ENCODE measurements around the gene SYTL2. TPM values are rescaled to one million over a fixed set of nuclear protein-coding genes. Genes with fewer than 3 reads are reported as not detected.

Gene SYTL2
- total RNA-seq, 1 donor from 2014 or later = 17.4 TPM

- TF ChIP-seq, protein P1, sequence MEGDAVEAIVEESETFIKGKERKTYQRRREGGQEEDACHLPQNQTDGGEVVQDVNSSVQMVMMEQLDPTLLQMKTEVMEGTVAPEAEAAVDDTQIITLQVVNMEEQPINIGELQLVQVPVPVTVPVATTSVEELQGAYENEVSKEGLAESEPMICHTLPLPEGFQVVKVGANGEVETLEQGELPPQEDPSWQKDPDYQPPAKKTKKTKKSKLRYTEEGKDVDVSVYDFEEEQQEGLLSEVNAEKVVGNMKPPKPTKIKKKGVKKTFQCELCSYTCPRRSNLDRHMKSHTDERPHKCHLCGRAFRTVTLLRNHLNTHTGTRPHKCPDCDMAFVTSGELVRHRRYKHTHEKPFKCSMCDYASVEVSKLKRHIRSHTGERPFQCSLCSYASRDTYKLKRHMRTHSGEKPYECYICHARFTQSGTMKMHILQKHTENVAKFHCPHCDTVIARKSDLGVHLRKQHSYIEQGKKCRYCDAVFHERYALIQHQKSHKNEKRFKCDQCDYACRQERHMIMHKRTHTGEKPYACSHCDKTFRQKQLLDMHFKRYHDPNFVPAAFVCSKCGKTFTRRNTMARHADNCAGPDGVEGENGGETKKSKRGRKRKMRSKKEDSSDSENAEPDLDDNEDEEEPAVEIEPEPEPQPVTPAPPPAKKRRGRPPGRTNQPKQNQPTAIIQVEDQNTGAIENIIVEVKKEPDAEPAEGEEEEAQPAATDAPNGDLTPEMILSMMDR (IDR thresholded peaks at IDR 0.05) = no peak
- TF ChIP-seq POLR2A (IDR thresholded peaks at IDR 0.05) = no peak
- TF ChIP-seq POLR2AphosphoS5 (IDR thresholded peaks at IDR 0.05; ENCODE audit: insufficient read depth in 1 of 2, low read depth in 1 of 2) = no peak
- no peaks in the 10 kb centered on the region for H3K36me3 ChIP-seq
- DNase-seq (ENCODE audit: extremely low spot score in 2 of 2) = no peak
- H3K4me1 ChIP-seq = no peaks in the 10 kb centered on the region
- H3K4me3 ChIP-seq = no peak overlapping the region
- intact Hi-C loops (cut with DNase I) = no loop called here
- no peaks in the 10 kb centered on the region for H3K9me3 ChIP-seq
- H3K27me3 ChIP-seq = no peaks in the 10 kb centered on the region
- H3K27ac ChIP-seq = no peak overlapping the region
Measured at GRCh38 chr11:85764796-85765195, 46.1 kb downstream of the SYTL2 start.

GRCh38 chr11:85762226-85762625 lies 48.7 kb downstream of the SYTL2 start:
- intact Hi-C loops (cut with DNase I) = no loop called here
- no peak overlapping the region for H3K4me3 ChIP-seq
- no peaks in the 10 kb centered on the region for H3K9me3 ChIP-seq
- H3K27me3 ChIP-seq = no peaks in the 10 kb centered on the region
- H3K4me1 ChIP-seq = no peaks in the 10 kb centered on the region
- H3K36me3 ChIP-seq = no peaks in the 10 kb centered on the region
- no peak overlapping the region for H3K27ac ChIP-seq
- DNase-seq (ENCODE audit: extremely low spot score in 2 of 2) = no peak
- no peak for TF ChIP-seq POLR2A (IDR thresholded peaks at IDR 0.05)
- TF ChIP-seq, protein P1 (IDR thresholded peaks at IDR 0.05) = no peak
- no peak for TF ChIP-seq POLR2AphosphoS5 (IDR thresholded peaks at IDR 0.05; ENCODE audit: insufficient read depth in 1 of 2, low read depth in 1 of 2)

GRCh38 chr11:85759915-85760314 lies 51.0 kb downstream of the SYTL2 start:
- intact Hi-C loops (cut with DNase I) = no loop called here
- Histone ChIP-seq H3K9me3 (no peaks in the 10 kb centered on the region), H3K27ac (no peak overlapping the region), H3K27me3 (no peaks in the 10 kb centered on the region), H3K36me3 (no peaks in the 10 kb centered on the region), H3K4me1 (no peaks in the 10 kb centered on the region), H3K4me3 (no peak overlapping the region)
- no peak for TF ChIP-seq POLR2AphosphoS5 (IDR thresholded peaks at IDR 0.05; ENCODE audit: insufficient read depth in 1 of 2, low read depth in 1 of 2)
- TF ChIP-seq, protein P1 (IDR thresholded peaks at IDR 0.05) = no peak
- no peak for TF ChIP-seq POLR2A (IDR thresholded peaks at IDR 0.05)
- no peak for DNase-seq (ENCODE audit: extremely low spot score in 2 of 2)

DNA sequence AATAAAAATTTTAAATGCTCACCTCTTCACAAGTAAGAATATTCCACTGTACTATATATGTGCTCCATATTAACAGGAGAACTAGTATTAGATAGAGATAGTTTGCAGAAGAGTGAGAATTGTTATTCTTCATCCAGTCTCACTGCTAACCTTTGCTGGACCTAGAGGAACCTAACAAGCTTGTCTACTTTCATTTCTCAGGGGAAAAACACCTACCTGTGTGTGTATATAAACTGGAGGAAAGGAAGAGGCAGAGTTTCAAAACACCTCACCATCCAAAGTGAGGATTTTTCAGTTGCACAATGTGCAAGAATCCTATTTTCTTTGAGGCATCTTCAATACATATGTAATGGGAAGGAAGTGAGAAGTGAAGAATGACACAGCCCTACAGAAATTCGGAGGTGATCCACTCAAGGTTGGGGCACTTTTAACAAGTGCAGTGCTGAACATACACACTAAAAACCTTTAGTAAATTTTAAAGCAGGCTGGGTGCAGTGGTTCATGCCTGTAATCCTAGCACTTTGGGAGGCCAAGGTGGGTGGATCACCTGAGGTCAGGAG lies 52.4 kb downstream of the SYTL2 start:
- Histone ChIP-seq H3K27ac (no peak overlapping the region), H3K36me3 (no peaks in the 10 kb centered on the region), H3K4me1 (no peaks in the 10 kb centered on the region), H3K27me3 (no peaks in the 10 kb centered on the region), H3K4me3 (no peak overlapping the region), H3K9me3 (no peaks in the 10 kb centered on the region)
- intact Hi-C loops (cut with DNase I) = no loop called here
- DNase-seq (ENCODE audit: extremely low spot score in 2 of 2) = no peak
- TF ChIP-seq, protein P1 (IDR thresholded peaks at IDR 0.05) = no peak
- no peak for TF ChIP-seq POLR2A (IDR thresholded peaks at IDR 0.05)

- H3K9me3 ChIP-seq = no peaks in the 10 kb centered on the region
- no peak for TF ChIP-seq POLR2A (IDR thresholded peaks at IDR 0.05)
- no peak for TF ChIP-seq POLR2AphosphoS5 (IDR thresholded peaks at IDR 0.05; ENCODE audit: insufficient read depth in 1 of 2, low read depth in 1 of 2)
- intact Hi-C loops (cut with DNase I) = no loop called here
- no peaks in the 10 kb centered on the region for H3K36me3 ChIP-seq
- no peak overlapping the region for H3K27ac ChIP-seq
- DNase-seq (ENCODE audit: extremely low spot score in 2 of 2) = no peak
- no peaks in the 10 kb centered on the region for H3K27me3 ChIP-seq
- H3K4me3 ChIP-seq = no peak overlapping the region
- H3K4me1 ChIP-seq = no peaks in the 10 kb centered on the region
Measured at GRCh38 chr11:85758026-85758425, 52.9 kb downstream of the SYTL2 start.

All from vagina (tissue), 2 donors.